Breast epithelium (tissue), 4 donors: ENCODE measurements around the gene MSL3B.
A peak's percentile ranks its signal among the peaks of the same experiment; 100 is the strongest.
"Not testable (repeated sequence)": the region's sequence is repeated elsewhere in the genome, so short reads cannot be mapped to it uniquely, and the experiment has no call there.

ENCODE experiments used
- DNase-seq, 2 donors: peaks; one replicate each; pipeline ENCODE4 v3.0.0-alpha.2; 2019; ENCODE audit warnings: low spot score in 2 of 2
- H3K27ac ChIP-seq, 2 donors: fragments of 200-600 bp; sonication (generic) in 1 of 2; one replicate each; pipeline ENCODE4 v1.5.1; 2016 to 2019; ENCODE audit warnings: mild to moderate bottlenecking in 1 of 2
- H3K27me3 ChIP-seq, 2 donors: fragments of 200-600 bp; sonication (generic) in 1 of 2; one replicate each; pipeline versions ENCODE4 v1.5.1 to v1.6.0; 2017 to 2019; ENCODE audit warnings: control low read depth in 1 of 2, mild to moderate bottlenecking in 1 of 2
- H3K36me3 ChIP-seq: fragments of 200-600 bp; one replicate; pipeline ENCODE4 v1.5.1; 2019
- H3K4me1 ChIP-seq, 2 donors: fragments of 200-600 bp; sonication (generic); one replicate each; pipeline ENCODE4 v1.5.1; 2016 to 2019; ENCODE audit warnings: control low read depth in 1 of 2
- H3K4me3 ChIP-seq, 3 donors: fragments of 200-600 bp; sonication (generic); 1 replicate in 2 of 3; 2 replicates in 1 of 3; pipeline ENCODE4 v1.5.1; 2016 to 2019; ENCODE audit warnings: mild to moderate bottlenecking in 3 of 3, moderate library complexity in 2 of 3
- H3K9me3 ChIP-seq, 2 donors: fragments of 200-600 bp; sonication (generic) in 1 of 2; one replicate each; pipeline ENCODE4 v1.5.1; 2016 to 2019; ENCODE audit warnings: control low read depth in 1 of 2
- POLR2A ChIP-seq: fragments of 450-650 bp; IDR thresholded peaks from one replicate; pipeline ENCODE4 v1.6.1; 2016; ENCODE audit warnings: antibody characterized with exemption, mild to moderate bottlenecking, moderate library complexity
- POLR2AphosphoS5 ChIP-seq, 3 donors: sonication (generic); formaldehyde crosslinking; IDR thresholded peaks; one replicate each; pipeline ENCODE4 v1.6.1; 2017; ENCODE audit warnings: antibody characterized with exemption in 3 of 3
- intact Hi-C: fragments of 100-400 bp; cut with DNase I; formaldehyde crosslinking; loops from one replicate; pipeline ENCODE4 v1.15.1; 2023; ENCODE audit warnings: low total_unique reads
- TF ChIP-seq, protein P1 (sequence below), 3 donors: fragments of 450-650 bp; IDR thresholded peaks; one replicate each; pipeline ENCODE4 v1.5.1; 2016 to 2017; ENCODE audit warnings: antibody characterized with exemption in 3 of 3, mild to moderate bottlenecking in 3 of 3, moderate library complexity in 3 of 3

MSL3B gene

DNA sequence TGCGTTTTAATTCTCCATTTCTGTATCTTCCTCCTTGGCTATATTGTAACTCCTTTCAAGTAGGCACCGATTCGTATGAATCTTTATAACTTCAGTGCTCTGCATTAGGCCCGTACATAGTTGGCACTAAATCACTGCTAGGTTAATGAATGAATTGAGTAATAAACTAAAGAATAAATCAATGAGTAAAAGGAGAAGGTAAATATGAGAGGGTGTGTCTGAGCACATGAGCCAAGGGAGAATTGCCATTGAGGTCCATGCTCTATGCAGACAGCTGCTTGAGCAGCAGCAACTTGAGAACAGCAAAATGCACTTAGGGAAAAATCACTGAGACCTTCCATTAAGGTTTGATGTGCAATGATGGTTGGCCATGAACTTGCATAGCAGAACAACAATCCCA, 37.8 kb upstream of the MSL3B start:
- DNase-seq: no peak
- Histone ChIP-seq H3K4me1 (no peaks in the 10 kb centered on the region), H3K9me3 (no peaks in the 10 kb centered on the region), H3K36me3 (no peaks in the 10 kb centered on the region), H3K27ac (no peak overlapping the region), H3K4me3 (no peak overlapping the region), H3K27me3 (peaks cover 0 to 4% of the 10 kb centered on the region in 2 donors)
- TF ChIP-seq POLR2AphosphoS5 (IDR thresholded peaks at IDR 0.05): no peak
- TF ChIP-seq, protein P1, sequence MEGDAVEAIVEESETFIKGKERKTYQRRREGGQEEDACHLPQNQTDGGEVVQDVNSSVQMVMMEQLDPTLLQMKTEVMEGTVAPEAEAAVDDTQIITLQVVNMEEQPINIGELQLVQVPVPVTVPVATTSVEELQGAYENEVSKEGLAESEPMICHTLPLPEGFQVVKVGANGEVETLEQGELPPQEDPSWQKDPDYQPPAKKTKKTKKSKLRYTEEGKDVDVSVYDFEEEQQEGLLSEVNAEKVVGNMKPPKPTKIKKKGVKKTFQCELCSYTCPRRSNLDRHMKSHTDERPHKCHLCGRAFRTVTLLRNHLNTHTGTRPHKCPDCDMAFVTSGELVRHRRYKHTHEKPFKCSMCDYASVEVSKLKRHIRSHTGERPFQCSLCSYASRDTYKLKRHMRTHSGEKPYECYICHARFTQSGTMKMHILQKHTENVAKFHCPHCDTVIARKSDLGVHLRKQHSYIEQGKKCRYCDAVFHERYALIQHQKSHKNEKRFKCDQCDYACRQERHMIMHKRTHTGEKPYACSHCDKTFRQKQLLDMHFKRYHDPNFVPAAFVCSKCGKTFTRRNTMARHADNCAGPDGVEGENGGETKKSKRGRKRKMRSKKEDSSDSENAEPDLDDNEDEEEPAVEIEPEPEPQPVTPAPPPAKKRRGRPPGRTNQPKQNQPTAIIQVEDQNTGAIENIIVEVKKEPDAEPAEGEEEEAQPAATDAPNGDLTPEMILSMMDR (IDR thresholded peaks at IDR 0.05): no peak
- no peak for TF ChIP-seq POLR2A
- intact Hi-C loops: no loop called here

DNA sequence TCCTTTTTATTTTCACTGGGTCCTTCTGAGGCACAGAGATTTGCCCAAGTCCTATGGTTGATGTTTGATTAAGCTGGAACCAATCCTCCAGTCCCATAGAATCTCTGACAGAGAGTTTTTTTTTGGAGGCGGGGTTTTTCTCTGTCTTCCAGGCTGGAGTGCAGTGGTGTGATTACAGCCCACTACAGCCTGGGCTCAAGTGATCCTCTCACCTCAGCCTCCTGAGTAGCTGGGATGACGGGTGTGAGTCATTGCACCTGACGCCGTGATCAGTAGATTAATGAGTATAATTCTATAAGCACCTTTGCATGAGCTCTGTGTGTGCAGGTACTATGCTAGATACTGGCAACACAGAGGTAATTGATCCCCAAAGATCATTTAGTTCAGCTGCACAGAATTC, 33.7 kb upstream of the MSL3B start:
- H3K9me3 ChIP-seq: no peaks in the 10 kb centered on the region
- peaks cover 0 to 4% of the 10 kb centered on the region in 2 donors for H3K27me3 ChIP-seq
- no peak overlapping the region for H3K4me3 ChIP-seq
- intact Hi-C loops: no loop called here
- H3K27ac ChIP-seq: no peak overlapping the region
- H3K4me1 ChIP-seq: no peaks in the 10 kb centered on the region
- H3K36me3 ChIP-seq: no peaks in the 10 kb centered on the region
- no peak for DNase-seq
- TF ChIP-seq POLR2A (no peak), POLR2AphosphoS5 (IDR thresholded peaks at IDR 0.05) (no peak)
- TF ChIP-seq, protein P1 (IDR thresholded peaks at IDR 0.05): no peak

DNA sequence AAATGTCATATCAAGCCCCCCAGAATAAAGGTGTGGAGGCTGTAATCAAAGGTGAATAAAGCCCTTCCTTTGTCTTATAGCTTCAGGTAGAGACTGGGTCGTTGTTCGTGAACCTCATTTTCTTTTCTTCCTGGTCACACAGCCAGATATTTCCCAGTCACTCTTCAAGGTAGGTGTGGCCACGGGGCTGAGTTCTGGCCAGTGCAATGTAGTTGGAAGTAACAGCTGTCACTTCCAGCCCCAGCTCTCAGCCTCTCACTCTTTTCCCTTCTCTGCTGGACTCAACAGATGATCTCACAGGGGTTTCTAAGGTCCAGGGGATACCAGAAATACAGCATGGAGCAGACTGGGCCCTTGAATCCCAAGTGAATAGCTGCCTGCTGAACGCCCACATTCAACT, 33.2 kb upstream of the MSL3B start:
- Histone ChIP-seq H3K4me3 (no peak overlapping the region), H3K36me3 (no peaks in the 10 kb centered on the region), H3K4me1 (no peaks in the 10 kb centered on the region), H3K27ac (peak overlapping the region in 1 of 2 donors; percentile 61), H3K9me3 (no peaks in the 10 kb centered on the region), H3K27me3 (peaks cover 0 to 4% of the 10 kb centered on the region in 2 donors)
- intact Hi-C loops: no loop called here
- TF ChIP-seq POLR2A: no peak
- no peak for TF ChIP-seq POLR2AphosphoS5 (IDR thresholded peaks at IDR 0.05)
- TF ChIP-seq, protein P1 (IDR thresholded peaks at IDR 0.05): no peak
- no peak for DNase-seq

DNA sequence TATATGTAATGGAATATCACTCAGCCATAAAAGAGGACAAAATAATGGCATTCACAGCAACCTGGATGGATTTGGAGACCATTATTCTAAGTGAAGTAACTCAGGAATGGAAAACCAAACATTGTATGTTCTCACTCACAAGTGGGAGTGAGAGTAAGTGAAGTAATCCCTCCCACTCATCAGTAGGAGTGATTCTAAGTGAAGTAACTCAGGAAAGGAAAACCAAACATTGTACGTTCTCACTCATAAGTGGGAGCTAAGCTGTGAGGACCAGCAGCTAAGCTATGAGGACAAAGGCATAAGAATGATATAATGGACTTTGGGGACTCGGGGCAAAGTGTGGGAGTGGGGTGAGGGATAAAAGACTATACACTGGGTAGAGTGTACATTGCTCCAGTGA, 28.1 kb upstream of the MSL3B start:
- H3K4me3 ChIP-seq, H3K27ac ChIP-seq, H3K27me3 ChIP-seq, intact Hi-C loops, DNase-seq, H3K9me3 ChIP-seq, H3K36me3 ChIP-seq, H3K4me1 ChIP-seq: not testable (repeated sequence)

DNA sequence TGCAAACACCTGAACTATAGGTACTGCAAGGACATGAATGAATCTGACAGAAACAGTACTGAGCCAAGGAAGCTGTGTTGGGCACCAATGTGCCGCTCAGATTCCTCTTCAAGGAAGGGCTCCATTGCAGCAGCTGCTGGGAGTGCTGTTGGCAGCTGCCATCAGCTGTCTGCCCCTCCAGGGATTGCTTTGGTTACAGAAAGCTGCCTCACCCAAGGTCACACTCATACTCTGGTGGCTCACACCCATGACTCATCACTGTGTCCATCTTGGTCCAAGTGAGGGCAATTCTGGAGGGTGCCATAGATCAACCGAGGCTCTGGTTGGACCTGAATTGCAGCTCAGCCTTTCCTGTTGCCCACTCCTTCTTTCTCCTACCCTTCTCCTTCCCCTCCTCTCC, 24.6 kb upstream of the MSL3B start:
- no peaks in the 10 kb centered on the region for H3K4me1 ChIP-seq
- no peak overlapping the region for H3K4me3 ChIP-seq
- no peaks in the 10 kb centered on the region for H3K36me3 ChIP-seq
- no peak overlapping the region for H3K27ac ChIP-seq
- DNase-seq: no peak
- TF ChIP-seq POLR2A (no peak), POLR2AphosphoS5 (IDR thresholded peaks at IDR 0.05) (no peak)
- TF ChIP-seq, protein P1 (IDR thresholded peaks at IDR 0.05): no peak
- intact Hi-C loops: no loop called here
- no peaks in the 10 kb centered on the region for H3K9me3 ChIP-seq
- peaks cover 0 to 10% of the 10 kb centered on the region in 2 donors for H3K27me3 ChIP-seq

DNA sequence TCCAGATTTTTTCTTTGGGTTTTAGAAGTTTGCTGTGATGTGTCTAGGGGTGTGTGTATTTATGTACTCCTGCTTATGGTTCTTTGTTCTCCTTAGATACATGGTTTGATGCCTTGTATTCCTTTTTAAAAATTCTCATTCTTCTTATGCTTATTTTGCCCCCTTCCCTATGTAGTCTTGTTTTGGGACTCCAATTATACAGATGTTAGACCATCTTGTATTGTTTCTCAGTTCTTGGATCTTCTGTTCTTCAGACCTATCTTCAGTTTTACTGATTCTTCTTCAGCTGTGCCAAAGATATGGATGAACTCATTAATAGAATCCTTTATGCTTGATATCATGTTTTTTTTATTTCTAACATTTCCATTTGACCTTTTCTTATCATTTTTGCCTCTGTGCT, 14.2 kb upstream of the MSL3B start:
- no peaks in the 10 kb centered on the region for H3K4me1 ChIP-seq
- TF ChIP-seq, protein P1 (IDR thresholded peaks at IDR 0.05): no peak
- TF ChIP-seq POLR2A (no peak), POLR2AphosphoS5 (IDR thresholded peaks at IDR 0.05) (no peak)
- peaks cover 2 to 26% of the 10 kb centered on the region in 2 donors for H3K9me3 ChIP-seq
- H3K36me3 ChIP-seq: no peaks in the 10 kb centered on the region
- H3K4me3 ChIP-seq: no peak overlapping the region
- H3K27me3 ChIP-seq: no peaks in the 10 kb centered on the region
- intact Hi-C loops: loop anchor here (5.0 kb wide), 1 partner anchor 65 kb away; no protein-coding TSS in a partner anchor
- H3K27ac ChIP-seq: no peak overlapping the region
- DNase-seq: no peak

DNA sequence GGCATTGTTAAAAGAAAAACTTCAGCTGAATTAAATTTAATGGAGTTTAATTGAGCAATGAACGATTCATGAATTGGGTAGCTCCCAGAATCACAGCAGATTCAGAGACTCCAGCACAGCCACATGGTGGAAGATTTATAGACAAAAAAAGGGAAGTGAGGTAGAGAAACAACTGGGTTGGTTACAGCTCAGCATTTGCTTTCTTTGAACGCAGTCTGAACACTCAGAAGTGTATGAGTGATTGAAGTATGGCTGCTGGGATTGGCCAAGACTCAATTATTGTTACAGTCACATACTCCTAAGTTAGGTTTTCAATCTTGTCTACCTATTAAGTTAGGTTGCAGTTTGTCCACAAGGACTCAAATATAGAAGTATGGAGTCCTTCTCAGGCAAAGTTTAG, 3.9 kb upstream of the MSL3B start:
- H3K9me3 ChIP-seq, DNase-seq, H3K27ac ChIP-seq, H3K36me3 ChIP-seq, H3K4me3 ChIP-seq, intact Hi-C loops, H3K27me3 ChIP-seq, H3K4me1 ChIP-seq: not testable (repeated sequence)
